Activated naive CD8-positive, alpha-beta T cell treated with anti-CD3 and anti-CD28 coated beads, Interleukin-2, amount 10 ng/mL, durations not matched to agents 7 days and 5 days (primary cell): Measurements from ENCODE around the gene MAB21L1. TPM values are rescaled to one million over a fixed set of nuclear protein-coding genes. Genes with fewer than 3 reads are reported as not detected.

ENCODE experiments used
- ATAC-seq: fragments of 150-1000 bp; cut with Tn5 transposase; one replicate; pipeline ENCODE4 v1.10.0; 2021; ENCODE audit warnings: low read depth, moderate library complexity
- POLR2A ChIA-PET: fragments of 350-600 bp; sonication (Branson Sonifier 250); formaldehyde crosslinking; loops from one replicate; lab custom pipeline; 2021; ENCODE audit warnings: antibody characterized with exemption; lab: Charles Lee
- DNase-seq: peaks from one replicate; pipeline ENCODE4 v3.0.0; 2021
- H3K27ac Mint-ChIP-seq: one replicate; pipeline ENCODE4 v1.8.0; 2022; ENCODE audit warnings: mild to moderate bottlenecking, mixed read lengths
- H3K27me3 Mint-ChIP-seq: one replicate; pipeline ENCODE4 v1.8.0; 2022; ENCODE audit warnings: mild to moderate bottlenecking, moderate library complexity, mixed read lengths
- H3K36me3 Mint-ChIP-seq: one replicate; pipeline ENCODE4 v1.8.0; 2021; ENCODE audit warnings: mild to moderate bottlenecking, mixed read lengths
- H3K4me1 Mint-ChIP-seq: one replicate; pipeline ENCODE4 v1.8.0; 2021; ENCODE audit warnings: mixed read lengths
- H3K4me3 Mint-ChIP-seq: one replicate; pipeline ENCODE4 v1.8.0; 2022; ENCODE audit warnings: mild to moderate bottlenecking, moderate library complexity, mixed read lengths
- H3K9me3 Mint-ChIP-seq: one replicate; pipeline ENCODE4 v1.8.0; 2021; ENCODE audit warnings: mixed read lengths
- total RNA-seq, 2 experiments: library from RNA; stranded (reverse); gene quantifications; one replicate each; pipeline ENCODE4 v1.2.3, GENCODE V29; 2021

Gene MAB21L1
- total RNA-seq, 2 experiments from 2014 or later, result 0.09 TPM; not detected in 1

GRCh38 chr13:35475212-35475959, 1.1 kb downstream of the MAB21L1 start:
- Mint-ChIP-seq H3K9me3 (no peaks in the 10 kb centered on the region), H3K27me3 (peaks cover 90% of the 10 kb centered on the region), H3K4me1 (peaks cover 47% of the 10 kb centered on the region), H3K27ac (peak overlapping the region; percentile 61), H3K4me3 (peak overlapping the region; percentile 85), H3K36me3 (peaks cover 4% of the 10 kb centered on the region)
- peak; percentile 55 for ATAC-seq
- peak; percentile 56 for DNase-seq
- POLR2A ChIA-PET, result interaction anchor here (1.1 kb wide), 1 partner anchor 14 kb away, joined by 3 read pairs; no protein-coding TSS in a partner anchor

- Mint-ChIP-seq H3K4me3 (peak overlapping the region; percentile 85), H3K27ac (no peak overlapping the region), H3K9me3 (peaks cover 2% of the 10 kb centered on the region), H3K27me3 (peaks cover 92% of the 10 kb centered on the region), H3K36me3 (peaks cover 4% of the 10 kb centered on the region), H3K4me1 (peaks cover 50% of the 10 kb centered on the region)
- POLR2A ChIA-PET, result interaction anchor here (1.1 kb wide), 1 partner anchor 13 kb away, joined by 3 read pairs; no protein-coding TSS in a partner anchor
- DNase-seq (no peak), ATAC-seq (no peak)
Observed at GRCh38 chr13:35474496-35475211, 1.8 kb downstream of the MAB21L1 start.

GRCh38 chr13:35473802-35474201, 2.7 kb downstream of the MAB21L1 start:
- peaks cover 92% of the 10 kb centered on the region for H3K27me3 Mint-ChIP-seq
- ATAC-seq (no peak), DNase-seq (no peak)
- no peak overlapping the region for H3K4me3 Mint-ChIP-seq
- peaks cover 4% of the 10 kb centered on the region for H3K36me3 Mint-ChIP-seq
- H3K27ac Mint-ChIP-seq, result no peak overlapping the region
- POLR2A ChIA-PET, result no interaction called here
- H3K9me3 Mint-ChIP-seq, result peaks cover 2% of the 10 kb centered on the region
- H3K4me1 Mint-ChIP-seq, result peaks cover 50% of the 10 kb centered on the region

- Mint-ChIP-seq H3K27me3 (peaks cover 92% of the 10 kb centered on the region), H3K4me1 (peaks cover 48% of the 10 kb centered on the region), H3K4me3 (no peak overlapping the region), H3K36me3 (peaks cover 4% of the 10 kb centered on the region), H3K9me3 (peaks cover 2% of the 10 kb centered on the region), H3K27ac (no peak overlapping the region)
- DNase-seq (no peak), ATAC-seq (no peak)
- POLR2A ChIA-PET, result no interaction called here
Observed at GRCh38 chr13:35473206-35473775, 3.2 kb downstream of the MAB21L1 start.

DNA sequence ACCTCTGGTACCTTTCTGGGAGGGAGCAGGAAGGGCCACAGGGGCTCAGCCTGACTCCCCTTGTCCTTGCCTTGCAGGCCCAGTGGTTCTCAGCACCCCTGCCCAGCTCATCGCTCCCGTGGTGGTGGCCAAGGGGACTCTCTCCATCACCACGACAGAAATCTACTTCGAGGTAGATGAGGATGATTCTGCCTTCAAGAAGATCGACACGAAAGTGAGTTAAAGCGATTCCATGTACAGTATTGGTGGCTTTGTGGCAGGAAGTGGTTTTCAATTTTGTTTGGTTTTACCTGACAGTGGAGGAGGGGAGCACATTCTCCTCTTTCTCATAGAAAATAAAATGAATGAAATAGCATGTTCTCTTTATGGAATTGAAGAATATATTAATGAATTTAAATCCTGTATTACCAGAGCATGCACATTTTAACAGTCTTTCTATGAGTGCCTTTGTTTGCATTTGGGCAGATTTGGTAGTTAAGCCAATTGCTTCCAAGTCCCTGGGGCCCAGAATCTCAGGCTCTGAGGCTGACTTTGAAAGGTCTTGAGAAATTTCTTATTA, 4.1 kb downstream of the MAB21L1 start:
- Mint-ChIP-seq H3K27me3 (peaks cover 87% of the 10 kb centered on the region), H3K9me3 (peaks cover 2% of the 10 kb centered on the region), H3K27ac (no peak overlapping the region), H3K4me1 (peaks cover 41% of the 10 kb centered on the region), H3K36me3 (peaks cover 4% of the 10 kb centered on the region), H3K4me3 (peak overlapping the region; percentile 20)
- ATAC-seq (peak; percentile 19), DNase-seq (peak; percentile 32)
- POLR2A ChIA-PET, result no interaction called here

DNA sequence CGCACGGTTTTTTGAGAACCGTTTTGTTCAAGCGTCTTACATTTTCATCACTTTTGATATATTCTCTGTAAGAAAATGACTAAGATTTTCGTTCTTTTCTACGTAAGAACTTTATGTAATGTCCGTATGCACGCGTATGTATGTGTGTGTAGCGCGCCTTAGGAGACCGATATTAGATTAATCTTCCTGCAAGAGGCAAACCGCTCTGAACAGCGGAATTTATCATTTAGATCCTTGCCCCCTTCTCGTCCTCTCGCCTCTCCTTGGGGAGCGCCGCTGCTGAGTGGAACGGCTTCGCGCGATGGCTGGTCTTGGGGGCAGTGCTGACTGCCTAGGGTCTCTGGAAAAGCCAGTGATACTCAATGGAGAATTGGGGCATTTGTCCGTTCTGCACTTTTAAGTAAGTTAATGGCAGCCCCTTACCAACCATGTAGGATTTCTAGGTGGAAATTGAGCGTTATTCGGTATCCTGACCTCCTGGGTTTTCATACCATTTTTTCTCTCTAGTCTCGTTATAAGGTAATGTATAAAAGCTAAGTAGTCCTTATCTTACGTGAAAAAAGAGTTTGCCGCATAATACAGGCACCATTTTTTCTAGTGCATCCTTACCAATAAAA, 4.7 kb downstream of the MAB21L1 start:
- no peak for DNase-seq
- Mint-ChIP-seq H3K27me3 (peaks cover 81% of the 10 kb centered on the region), H3K27ac (no peak overlapping the region), H3K4me3 (peak overlapping the region; percentile 70), H3K4me1 (peaks cover 38% of the 10 kb centered on the region), H3K36me3 (peaks cover 4% of the 10 kb centered on the region), H3K9me3 (peaks cover 2% of the 10 kb centered on the region)
- no peak for ATAC-seq
- POLR2A ChIA-PET, result no interaction called here

DNA sequence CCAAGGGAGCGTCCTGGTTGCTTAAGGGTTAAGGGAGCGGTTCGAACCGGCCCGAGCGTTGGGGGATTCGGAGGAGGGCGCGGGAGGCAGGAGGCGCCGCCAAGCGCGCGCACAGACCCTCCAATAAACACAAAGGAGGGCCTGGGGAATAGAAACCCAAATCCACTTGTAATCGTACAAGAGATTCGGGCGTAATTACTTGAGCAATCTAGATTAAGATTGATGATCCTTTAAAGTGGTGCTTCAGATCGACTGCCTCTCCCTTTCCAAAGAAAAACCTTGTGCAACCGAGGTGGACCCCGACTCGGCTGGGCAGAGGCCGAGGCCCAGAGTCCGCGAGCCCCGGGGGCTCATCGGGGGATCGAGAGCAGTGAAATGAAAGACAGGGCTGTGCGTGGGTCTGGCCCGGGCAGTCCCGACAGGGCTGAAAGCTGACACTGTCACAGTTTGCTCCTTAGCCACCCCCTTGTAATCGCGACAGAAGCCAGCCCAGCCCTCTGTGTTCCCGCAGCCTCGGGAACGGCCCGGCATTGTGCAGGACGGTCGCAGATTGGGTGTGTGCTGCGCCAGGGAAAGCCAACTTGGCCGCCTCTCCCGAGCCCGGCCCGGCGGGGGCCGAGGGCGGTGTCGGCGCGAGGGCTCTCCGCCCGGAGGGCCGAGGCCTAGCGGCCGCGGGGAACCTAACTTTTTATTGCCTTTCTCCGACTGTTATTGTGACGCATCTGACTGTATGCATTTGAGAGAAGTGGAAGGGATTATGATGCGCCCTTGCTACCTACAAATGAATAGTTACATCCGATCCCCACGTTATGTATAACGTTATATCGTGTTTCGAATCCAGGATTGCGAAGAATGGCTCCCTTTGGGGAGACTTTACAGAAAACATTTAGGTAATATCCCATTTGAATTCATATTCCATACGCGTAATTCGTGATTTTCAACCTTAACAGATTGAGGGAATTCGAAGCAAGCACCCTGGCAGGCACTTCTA, 5.5 kb downstream of the MAB21L1 start:
- POLR2A ChIA-PET, result no interaction called here
- Mint-ChIP-seq H3K36me3 (peaks cover 4% of the 10 kb centered on the region), H3K27ac (no peak overlapping the region), H3K27me3 (peaks cover 72% of the 10 kb centered on the region), H3K4me3 (peak overlapping the region; percentile 70), H3K9me3 (peaks cover 2% of the 10 kb centered on the region), H3K4me1 (peaks cover 30% of the 10 kb centered on the region)
- DNase-seq (peak; percentile 37), ATAC-seq (no peak)

DNA sequence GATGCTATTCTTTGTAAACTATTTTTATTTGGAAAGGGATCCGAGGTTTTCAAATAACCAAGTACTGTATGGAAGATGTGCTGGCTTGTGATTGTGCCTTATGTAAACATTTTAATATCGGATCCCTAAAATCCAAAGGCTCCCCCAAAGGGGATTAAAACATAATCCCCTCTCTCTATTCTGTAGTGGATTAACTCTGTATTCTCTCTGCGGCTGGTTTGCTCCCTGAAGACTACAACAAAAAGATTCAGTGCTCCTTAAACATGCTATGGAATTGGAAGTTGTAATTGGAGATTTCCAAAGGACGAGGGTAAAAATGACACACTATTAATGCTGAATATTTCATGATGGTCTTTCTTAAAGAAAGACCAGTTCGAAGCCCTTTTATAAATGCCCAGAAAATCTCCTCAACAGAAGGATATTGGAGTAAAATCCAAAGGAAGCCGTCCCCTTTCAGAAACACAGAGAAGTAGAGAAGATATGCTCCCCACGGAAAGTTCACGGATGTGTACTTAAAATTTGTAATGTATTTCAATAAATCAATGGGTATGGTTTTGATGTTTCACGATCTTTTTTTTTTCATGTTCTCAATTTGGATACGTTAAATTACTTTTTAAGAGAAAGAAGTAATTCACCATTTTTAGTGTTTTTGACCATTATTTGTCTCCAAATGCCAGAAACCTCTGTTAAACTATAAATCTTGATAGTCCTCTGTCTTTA, 6.5 kb downstream of the MAB21L1 start:
- no peak overlapping the region for H3K27ac Mint-ChIP-seq
- no peak for DNase-seq
- peaks cover 21% of the 10 kb centered on the region for H3K4me1 Mint-ChIP-seq
- peaks cover 2% of the 10 kb centered on the region for H3K9me3 Mint-ChIP-seq
- peak overlapping the region; percentile 70 for H3K4me3 Mint-ChIP-seq
- ATAC-seq, result no peak
- POLR2A ChIA-PET, result no interaction called here
- peaks cover 4% of the 10 kb centered on the region for H3K36me3 Mint-ChIP-seq
- peaks cover 66% of the 10 kb centered on the region for H3K27me3 Mint-ChIP-seq

GRCh38 chr13:35468195-35468594, 8.3 kb downstream of the MAB21L1 start:
- H3K36me3 Mint-ChIP-seq, result peaks cover 2% of the 10 kb centered on the region
- H3K4me3 Mint-ChIP-seq, result no peak overlapping the region
- ATAC-seq (no peak), DNase-seq (no peak)
- H3K4me1 Mint-ChIP-seq, result peaks cover 15% of the 10 kb centered on the region
- POLR2A ChIA-PET, result no interaction called here
- H3K27ac Mint-ChIP-seq, result no peak overlapping the region
- peaks cover 56% of the 10 kb centered on the region for H3K27me3 Mint-ChIP-seq
- H3K9me3 Mint-ChIP-seq, result peaks cover 2% of the 10 kb centered on the region

GRCh38 chr13:35465371-35465770, 11.1 kb downstream of the MAB21L1 start:
- Mint-ChIP-seq H3K9me3 (peaks cover 2% of the 10 kb centered on the region), H3K36me3 (peaks cover under 1% of the 10 kb centered on the region), H3K4me1 (peaks cover 3% of the 10 kb centered on the region), H3K27me3 (peaks cover 28% of the 10 kb centered on the region), H3K27ac (no peak overlapping the region), H3K4me3 (no peak overlapping the region)
- ATAC-seq (no peak), DNase-seq (no peak)
- POLR2A ChIA-PET, result no interaction called here

DNA sequence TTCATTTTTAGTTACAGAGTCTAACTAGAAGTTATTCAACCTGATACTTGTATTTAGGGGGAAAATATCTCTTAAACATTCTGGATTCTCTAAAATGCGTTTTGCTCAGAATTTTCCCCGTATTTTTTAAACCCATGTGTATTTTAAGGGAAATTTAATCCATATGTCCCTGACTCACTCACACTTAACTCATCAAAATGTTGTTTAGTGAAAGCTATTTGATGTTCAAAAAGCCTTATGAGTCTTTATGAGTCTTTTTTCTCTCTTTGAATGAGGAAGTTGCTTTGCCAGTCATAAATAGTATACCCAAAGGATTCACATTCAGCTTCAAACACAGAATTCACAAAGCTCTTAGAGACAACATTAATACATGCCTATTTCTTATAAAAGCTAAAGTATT, 16.4 kb downstream of the MAB21L1 start:
- POLR2A ChIA-PET, result no interaction called here
- DNase-seq (no peak), ATAC-seq (no peak)
- no peaks in the 10 kb centered on the region for H3K36me3 Mint-ChIP-seq
- H3K4me3 Mint-ChIP-seq, result no peak overlapping the region
- H3K9me3 Mint-ChIP-seq, result no peaks in the 10 kb centered on the region
- H3K27me3 Mint-ChIP-seq, result peaks cover 3% of the 10 kb centered on the region
- H3K4me1 Mint-ChIP-seq, result no peaks in the 10 kb centered on the region
- H3K27ac Mint-ChIP-seq, result no peak overlapping the region

DNA sequence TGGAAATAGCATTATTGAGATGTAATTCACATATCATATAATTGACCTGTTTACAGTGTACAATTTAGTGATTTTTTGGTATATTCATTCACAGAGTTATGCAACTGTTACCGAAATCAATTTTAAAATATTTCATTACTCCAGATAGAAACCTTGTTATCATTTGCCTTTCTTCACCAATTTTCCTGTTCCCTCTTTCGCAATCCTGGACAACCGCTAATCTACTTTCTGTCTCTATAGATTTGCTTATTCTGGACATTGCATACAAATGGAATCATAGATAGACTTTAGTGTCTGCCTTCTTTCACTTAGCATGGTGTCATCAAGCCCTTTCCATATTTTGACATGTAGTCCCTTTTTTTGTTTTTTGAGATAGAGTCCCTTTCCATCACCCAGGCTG, 19.2 kb downstream of the MAB21L1 start:
- Mint-ChIP-seq H3K4me1 (no peaks in the 10 kb centered on the region), H3K4me3 (no peak overlapping the region), H3K27ac (no peak overlapping the region), H3K36me3 (no peaks in the 10 kb centered on the region), H3K27me3 (no peaks in the 10 kb centered on the region), H3K9me3 (no peaks in the 10 kb centered on the region)
- no peak for ATAC-seq
- DNase-seq, result no peak
- POLR2A ChIA-PET, result no interaction called here
